GM21423 (cell line): Measurements from ENCODE around the gene OXLD1.
"Not testable (repeated sequence)": the region's sequence is repeated elsewhere in the genome, so short reads cannot be mapped to it uniquely, and the experiment has no call there.

Source experiments
- ATAC-seq: cut with Tn5 transposase; IDR thresholded peaks from one replicate; pipeline ENCODE4 v1.9.1; 2021; ENCODE audit warnings: mild to moderate bottlenecking, moderate library complexity; ENCODE audit not compliant: unreplicated experiment

OXLD1 gene

DNA sequence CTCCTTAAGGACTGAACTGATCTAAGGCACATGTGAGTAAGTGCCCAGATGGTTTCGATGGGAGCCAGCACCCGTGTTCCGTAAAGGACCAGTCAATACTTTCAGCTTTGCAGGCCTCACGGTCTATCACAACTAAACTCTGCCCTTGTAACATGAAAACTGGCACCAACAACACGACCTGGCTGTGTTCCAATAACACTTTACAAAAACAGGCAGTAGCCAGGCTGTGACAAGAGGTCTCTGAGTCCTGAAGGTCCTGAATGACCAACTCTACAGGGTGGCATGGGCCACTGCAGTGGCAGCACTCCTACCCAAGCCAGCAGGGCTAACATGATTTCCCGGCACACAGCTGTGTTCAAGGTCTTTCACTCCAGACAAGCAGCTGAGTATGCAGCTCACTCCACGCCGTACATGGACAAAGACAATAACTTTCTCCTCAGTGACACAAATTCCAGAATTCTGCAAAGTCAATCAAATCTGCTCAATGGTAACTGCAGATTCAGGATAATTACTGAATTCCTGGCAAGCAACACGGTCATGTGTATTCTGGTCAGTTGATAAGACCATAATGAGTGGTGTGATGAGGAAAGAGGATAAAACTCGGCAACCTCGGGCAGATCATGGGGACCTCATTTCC, 44.8 kb downstream of the OXLD1 start:
- no peak for ATAC-seq

DNA sequence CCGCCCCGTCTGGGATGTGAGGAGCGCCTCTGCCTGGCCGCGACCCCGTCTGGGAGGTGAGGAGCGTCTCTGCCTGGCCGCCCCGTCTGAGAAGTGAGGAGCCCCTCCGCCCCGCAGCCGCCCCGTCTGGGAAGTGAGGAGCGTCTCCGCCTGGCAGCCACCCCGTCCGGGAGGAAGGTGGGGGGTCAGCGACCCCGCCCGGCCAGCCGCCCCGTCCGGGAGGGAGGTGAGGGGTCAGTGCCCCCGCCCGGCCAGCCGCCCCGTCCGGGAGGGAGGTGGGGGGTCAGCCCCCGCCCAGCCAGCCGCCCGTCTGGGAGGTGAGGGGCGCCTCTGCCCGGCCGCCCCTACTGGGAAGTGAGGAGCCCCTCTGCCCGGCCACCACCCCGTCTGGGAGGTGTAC, 48.1 kb downstream of the OXLD1 start:
- not testable (repeated sequence) for ATAC-seq

- no peak for ATAC-seq
These were observed 49.5 kb downstream of the OXLD1 start for GRCh38 chr17:81616877-81617276.

GRCh38 chr17:81615401-81615930, 50.9 kb downstream of the OXLD1 start:
- ATAC-seq, result no peak
